Subcutaneous adipose tissue (tissue), 4 donors: ENCODE measurements around the gene SPTBN5. TPM values are rescaled to one million over a fixed set of nuclear protein-coding genes. Genes with fewer than 3 reads are reported as not detected.

Source experiments
- total RNA-seq, 4 donors: library from RNA; depleted of rRNA; stranded (reverse); fragments of >200 nt; gene quantifications; one replicate each; pipeline ENCODE4 v1.1.0, GENCODE V29; 2016
- TF ChIP-seq, protein P1 (sequence below): fragments of 450-650 bp; IDR thresholded peaks from one replicate; pipeline ENCODE4 v1.5.1; 2016; ENCODE audit warnings: low read depth, mild to moderate bottlenecking, control low read depth, antibody characterized with exemption, moderate library complexity

The SPTBN5 gene
- total RNA-seq, 4 donors from 2014 or later: 0.17 to 1.5 (median 0.52) TPM

DNA sequence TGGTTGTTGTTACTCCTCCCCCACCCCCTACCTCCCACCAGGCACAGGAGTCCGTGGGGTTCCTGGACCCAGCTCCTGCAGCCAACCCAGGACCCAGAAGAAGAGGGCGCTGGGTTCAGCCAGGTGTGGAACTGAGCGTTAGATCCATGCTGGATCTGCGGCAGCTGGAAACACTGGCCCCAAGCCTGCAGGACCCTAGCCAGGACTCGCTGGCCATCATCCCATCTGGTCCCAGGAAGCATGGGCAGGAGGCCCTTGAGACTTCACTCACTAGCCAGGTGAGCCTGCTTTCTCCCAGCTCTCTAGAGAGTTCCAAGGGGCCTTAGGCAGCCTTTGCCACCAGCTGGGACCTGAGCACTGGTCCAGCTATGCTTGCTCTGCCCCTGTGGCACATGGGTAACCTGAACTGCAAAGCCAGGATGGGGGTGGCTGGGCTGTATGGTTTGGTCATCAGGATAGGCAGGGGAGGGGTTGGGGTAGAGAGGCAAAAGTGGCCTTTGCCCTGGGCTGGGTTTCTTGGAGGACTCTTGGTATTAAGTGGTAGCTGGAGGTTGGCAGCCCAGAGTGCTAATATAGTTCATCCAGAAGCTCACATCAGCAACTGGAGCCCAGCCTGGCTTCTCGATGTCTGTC is 72.9 kb downstream of the SPTBN5 start:
- TF ChIP-seq, protein P1, sequence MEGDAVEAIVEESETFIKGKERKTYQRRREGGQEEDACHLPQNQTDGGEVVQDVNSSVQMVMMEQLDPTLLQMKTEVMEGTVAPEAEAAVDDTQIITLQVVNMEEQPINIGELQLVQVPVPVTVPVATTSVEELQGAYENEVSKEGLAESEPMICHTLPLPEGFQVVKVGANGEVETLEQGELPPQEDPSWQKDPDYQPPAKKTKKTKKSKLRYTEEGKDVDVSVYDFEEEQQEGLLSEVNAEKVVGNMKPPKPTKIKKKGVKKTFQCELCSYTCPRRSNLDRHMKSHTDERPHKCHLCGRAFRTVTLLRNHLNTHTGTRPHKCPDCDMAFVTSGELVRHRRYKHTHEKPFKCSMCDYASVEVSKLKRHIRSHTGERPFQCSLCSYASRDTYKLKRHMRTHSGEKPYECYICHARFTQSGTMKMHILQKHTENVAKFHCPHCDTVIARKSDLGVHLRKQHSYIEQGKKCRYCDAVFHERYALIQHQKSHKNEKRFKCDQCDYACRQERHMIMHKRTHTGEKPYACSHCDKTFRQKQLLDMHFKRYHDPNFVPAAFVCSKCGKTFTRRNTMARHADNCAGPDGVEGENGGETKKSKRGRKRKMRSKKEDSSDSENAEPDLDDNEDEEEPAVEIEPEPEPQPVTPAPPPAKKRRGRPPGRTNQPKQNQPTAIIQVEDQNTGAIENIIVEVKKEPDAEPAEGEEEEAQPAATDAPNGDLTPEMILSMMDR: no peak

DNA sequence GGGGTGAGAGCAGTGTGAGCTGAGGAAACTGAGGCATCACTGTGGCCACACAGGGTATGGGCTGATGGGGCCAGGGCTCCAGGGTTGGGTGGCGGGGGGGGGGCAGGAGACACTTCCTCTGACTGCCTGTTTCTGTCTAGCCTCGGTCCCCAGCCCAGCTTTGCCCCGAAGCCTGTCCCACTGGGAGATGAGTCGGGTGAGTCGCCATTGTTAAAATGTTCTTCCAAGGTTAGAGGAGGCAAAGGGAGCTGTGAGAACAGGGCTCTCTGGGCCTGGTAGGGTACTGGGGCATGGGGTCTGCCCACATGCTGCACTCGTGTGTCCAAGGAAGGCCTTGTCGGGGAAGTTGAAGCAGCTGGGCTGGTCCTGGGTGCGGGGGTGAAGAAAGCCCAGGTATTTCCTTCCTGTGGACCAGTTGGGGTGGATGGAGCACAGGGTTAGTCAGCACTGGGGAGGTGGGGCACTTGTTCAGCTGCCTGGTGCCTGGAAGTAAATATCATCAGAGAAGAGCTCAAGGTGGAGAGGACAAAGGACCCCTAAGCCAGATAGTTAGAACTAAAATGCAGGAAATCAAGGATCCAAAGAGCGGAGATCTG is 74.3 kb downstream of the SPTBN5 start:
- TF ChIP-seq, protein P1: no peak

DNA sequence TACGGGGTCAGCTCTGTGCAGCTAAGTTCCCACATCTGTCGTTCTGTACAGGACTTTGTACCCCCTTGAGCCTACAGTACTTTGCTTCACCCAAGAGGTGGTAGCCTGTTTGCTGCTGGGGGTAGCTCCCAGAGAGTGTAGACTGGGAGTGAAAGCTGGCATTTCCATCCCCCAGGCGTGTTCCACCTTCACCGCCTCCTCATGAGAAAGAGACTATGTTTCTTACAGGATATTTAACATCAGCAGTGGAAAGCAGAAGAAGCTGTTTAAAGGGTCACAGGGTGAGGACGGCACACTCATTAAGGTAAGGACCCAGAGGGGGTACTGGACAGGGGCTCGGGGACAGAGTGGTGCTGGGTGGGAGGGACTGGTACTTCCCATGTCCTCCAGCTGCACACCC is 76.1 kb downstream of the SPTBN5 start:
- TF ChIP-seq, protein P1: no peak

DNA sequence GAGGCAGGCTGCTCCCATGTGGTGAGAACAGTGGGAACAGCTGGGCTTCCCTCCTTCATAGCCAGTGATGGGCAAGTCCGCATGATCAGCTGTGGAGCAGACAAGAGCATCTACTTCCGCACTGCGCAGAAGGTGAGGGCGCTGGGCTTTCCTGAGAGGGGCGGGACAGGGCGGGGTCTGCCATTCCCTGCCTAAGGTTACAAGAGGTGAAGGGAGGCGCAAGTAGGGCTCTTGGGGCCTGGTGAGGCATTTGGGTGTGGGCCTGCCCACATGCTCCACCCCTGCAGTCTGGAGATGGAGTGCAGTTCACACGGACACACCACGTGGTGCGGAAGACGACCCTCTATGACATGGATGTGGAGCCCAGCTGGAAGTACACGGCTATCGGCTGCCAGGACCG is 76.5 kb downstream of the SPTBN5 start:
- TF ChIP-seq, protein P1: no peak

DNA sequence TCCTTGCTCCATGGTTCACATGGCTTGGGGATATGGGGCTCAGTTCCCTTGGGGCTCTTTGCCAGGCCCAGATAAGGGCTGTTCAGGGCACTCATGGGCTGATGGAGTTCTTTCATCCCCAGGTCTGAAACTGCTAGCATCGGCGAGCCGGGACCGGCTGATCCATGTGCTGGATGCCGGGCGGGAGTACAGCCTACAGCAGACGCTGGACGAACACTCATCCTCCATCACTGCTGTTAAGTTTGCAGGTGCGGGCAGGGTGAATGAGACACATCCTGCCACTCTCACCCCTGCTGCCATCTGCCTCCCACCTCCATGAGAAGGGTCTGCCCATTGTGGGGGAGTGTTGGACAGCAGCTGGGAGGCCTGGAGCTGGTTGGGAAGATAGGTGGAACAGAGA is 77.1 kb downstream of the SPTBN5 start:
- TF ChIP-seq, protein P1: no peak

DNA sequence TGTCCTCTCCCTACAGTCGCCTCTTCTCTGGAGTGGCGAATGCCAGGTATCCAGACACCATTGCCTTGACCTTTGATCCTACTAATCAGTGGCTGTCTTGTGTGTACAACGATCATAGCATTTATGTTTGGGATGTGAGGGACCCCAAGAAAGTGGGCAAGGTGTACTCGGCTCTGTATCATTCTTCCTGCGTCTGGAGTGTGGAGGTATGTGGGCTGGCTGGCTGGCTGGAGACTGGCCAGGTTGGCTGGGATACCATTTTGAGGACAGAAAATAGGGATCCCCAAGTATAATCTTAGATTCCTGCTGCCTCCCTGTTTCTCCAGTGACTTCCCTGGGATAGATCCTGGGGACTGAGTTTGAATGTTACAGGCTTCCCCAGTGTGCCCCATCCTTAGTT is 79.3 kb downstream of the SPTBN5 start:
- TF ChIP-seq, protein P1: no peak

DNA sequence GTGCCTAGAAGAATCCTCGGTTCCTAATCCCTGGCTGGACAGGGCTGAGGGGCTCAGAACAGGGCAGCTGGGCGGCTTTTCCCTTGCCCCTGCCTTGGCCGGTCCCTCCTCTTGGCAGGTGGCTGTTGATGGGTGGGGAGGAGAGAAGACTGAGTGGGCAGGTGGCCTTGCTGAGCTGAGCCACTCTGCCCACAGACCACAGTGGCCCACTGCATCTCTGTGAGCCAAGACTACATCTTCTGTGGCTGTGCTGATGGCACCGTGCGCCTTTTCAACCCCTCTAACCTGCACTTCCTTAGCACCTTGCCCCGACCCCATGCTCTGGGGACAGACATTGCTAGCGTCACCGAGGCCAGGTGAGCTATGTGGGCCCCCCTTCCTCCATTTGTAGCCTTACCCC is 80.4 kb downstream of the SPTBN5 start:
- TF ChIP-seq, protein P1: no peak
